ENCODE measurements around the gene MSI1. TPM values are rescaled to one million over a fixed set of nuclear protein-coding genes. Genes with fewer than 3 reads are reported as not detected.

The MSI1 gene
- total and polyA plus RNA-seq, 2 of the 13 experiments (the other 11 are each of a cell fraction or from before 2014, with no cell fraction given): 0.09 to 0.46 TPM

DNA sequence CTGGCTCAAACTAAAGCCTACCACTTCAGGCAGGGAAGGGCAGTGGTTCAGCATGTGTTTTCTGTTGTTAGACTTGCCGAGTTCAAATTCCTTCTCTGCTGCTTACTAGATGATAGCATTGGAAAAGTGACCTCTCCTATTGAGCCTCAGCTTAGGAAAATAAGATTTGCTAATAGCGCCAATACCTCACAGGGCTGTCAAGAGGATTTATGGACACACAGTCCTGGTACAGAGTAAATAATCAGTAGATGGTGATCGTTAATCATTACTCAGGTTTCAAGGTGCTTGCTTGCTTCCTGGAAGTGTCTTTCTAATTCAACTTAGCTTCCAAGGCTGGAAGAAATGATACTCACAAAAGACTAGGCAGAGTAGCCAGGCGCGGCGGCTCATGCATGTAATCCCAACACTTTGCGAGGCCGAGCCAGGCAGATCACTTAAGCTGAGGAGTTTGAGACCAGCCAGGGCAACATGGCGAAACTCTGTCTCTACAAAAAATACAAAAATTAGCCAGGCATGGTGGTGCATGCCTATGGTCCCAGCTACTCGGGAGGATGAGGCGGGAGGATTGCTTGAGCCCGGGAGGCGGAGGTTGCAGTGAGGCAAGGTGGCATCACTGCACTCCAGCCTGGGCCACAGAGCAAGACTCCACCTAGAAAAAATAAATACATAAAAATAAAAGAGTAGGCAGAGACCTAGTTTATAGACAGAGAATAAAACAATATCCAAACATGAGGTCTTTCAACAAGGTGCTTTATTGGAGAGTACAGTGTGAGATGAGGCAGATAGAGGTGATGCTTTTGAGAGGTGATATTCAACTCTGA, 47.4 kb downstream of the MSI1 start (continued):
- TF ChIP-seq, protein P1, sequence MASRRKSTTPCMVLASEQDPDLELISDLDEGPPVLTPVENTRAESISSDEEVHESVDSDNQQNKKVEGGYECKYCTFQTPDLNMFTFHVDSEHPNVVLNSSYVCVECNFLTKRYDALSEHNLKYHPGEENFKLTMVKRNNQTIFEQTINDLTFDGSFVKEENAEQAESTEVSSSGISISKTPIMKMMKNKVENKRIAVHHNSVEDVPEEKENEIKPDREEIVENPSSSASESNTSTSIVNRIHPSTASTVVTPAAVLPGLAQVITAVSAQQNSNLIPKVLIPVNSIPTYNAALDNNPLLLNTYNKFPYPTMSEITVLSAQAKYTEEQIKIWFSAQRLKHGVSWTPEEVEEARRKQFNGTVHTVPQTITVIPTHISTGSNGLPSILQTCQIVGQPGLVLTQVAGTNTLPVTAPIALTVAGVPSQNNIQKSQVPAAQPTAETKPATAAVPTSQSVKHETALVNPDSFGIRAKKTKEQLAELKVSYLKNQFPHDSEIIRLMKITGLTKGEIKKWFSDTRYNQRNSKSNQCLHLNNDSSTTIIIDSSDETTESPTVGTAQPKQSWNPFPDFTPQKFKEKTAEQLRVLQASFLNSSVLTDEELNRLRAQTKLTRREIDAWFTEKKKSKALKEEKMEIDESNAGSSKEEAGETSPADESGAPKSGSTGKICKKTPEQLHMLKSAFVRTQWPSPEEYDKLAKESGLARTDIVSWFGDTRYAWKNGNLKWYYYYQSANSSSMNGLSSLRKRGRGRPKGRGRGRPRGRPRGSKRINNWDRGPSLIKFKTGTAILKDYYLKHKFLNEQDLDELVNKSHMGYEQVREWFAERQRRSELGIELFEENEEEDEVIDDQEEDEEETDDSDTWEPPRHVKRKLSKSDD (CRISPR knock-in tag; IDR thresholded peaks at IDR 0.05; ENCODE audit: low read depth): no peak
- TF ChIP-seq PCBP1 (IDR thresholded peaks at IDR 0.05; ENCODE audit: borderline replicate concordance, low read depth, low read length) (no peak), ZNF460 (CRISPR knock-in tag; IDR thresholded peaks at IDR 0.05; ENCODE audit: borderline replicate concordance) (no peak; the same call in 1 of the 2 replicates), ARNTL (CRISPR knock-in tag; IDR thresholded peaks at IDR 0.05) (no peak), MTA1 (CRISPR knock-in tag; IDR thresholded peaks at IDR 0.05; ENCODE audit: borderline replicate concordance) (no peak), SPEN (CRISPR knock-in tag; IDR thresholded peaks at IDR 0.05; ENCODE audit: low read depth) (peak; percentile 30; the same call in 1 of the 2 replicates), ZNF138 (CRISPR knock-in tag; IDR thresholded peaks at IDR 0.05; ENCODE audit: low read depth) (no peak), ZNF570 (CRISPR knock-in tag; IDR thresholded peaks at IDR 0.05; ENCODE audit: borderline replicate concordance) (no peak), ZNF615 (CRISPR knock-in tag; IDR thresholded peaks at IDR 0.05; ENCODE audit: borderline replicate concordance) (no peak), KDM5A (IDR thresholded peaks at IDR 0.05; ENCODE audit: borderline replicate concordance, low read length) (no peak)
- TF ChIP-seq, protein P2, sequence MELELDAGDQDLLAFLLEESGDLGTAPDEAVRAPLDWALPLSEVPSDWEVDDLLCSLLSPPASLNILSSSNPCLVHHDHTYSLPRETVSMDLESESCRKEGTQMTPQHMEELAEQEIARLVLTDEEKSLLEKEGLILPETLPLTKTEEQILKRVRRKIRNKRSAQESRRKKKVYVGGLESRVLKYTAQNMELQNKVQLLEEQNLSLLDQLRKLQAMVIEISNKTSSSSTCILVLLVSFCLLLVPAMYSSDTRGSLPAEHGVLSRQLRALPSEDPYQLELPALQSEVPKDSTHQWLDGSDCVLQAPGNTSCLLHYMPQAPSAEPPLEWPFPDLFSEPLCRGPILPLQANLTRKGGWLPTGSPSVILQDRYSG (CRISPR knock-in tag; IDR thresholded peaks at IDR 0.05): no peak
- TF ChIP-seq, protein P3, sequence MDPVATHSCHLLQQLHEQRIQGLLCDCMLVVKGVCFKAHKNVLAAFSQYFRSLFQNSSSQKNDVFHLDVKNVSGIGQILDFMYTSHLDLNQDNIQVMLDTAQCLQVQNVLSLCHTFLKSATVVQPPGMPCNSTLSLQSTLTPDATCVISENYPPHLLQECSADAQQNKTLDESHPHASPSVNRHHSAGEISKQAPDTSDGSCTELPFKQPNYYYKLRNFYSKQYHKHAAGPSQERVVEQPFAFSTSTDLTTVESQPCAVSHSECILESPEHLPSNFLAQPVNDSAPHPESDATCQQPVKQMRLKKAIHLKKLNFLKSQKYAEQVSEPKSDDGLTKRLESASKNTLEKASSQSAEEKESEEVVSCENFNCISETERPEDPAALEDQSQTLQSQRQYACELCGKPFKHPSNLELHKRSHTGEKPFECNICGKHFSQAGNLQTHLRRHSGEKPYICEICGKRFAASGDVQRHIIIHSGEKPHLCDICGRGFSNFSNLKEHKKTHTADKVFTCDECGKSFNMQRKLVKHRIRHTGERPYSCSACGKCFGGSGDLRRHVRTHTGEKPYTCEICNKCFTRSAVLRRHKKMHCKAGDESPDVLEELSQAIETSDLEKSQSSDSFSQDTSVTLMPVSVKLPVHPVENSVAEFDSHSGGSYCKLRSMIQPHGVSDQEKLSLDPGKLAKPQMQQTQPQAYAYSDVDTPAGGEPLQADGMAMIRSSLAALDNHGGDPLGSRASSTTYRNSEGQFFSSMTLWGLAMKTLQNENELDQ (CRISPR knock-in tag; IDR thresholded peaks at IDR 0.05; ENCODE audit: borderline replicate concordance): no peak
- TF ChIP-seq, protein P4, sequence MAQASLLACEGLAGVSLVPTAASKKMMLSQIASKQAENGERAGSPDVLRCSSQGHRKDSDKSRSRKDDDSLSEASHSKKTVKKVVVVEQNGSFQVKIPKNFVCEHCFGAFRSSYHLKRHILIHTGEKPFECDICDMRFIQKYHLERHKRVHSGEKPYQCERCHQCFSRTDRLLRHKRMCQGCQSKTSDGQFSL (CRISPR knock-in tag; IDR thresholded peaks at IDR 0.05): no peak
- TF ChIP-seq, protein P5, sequence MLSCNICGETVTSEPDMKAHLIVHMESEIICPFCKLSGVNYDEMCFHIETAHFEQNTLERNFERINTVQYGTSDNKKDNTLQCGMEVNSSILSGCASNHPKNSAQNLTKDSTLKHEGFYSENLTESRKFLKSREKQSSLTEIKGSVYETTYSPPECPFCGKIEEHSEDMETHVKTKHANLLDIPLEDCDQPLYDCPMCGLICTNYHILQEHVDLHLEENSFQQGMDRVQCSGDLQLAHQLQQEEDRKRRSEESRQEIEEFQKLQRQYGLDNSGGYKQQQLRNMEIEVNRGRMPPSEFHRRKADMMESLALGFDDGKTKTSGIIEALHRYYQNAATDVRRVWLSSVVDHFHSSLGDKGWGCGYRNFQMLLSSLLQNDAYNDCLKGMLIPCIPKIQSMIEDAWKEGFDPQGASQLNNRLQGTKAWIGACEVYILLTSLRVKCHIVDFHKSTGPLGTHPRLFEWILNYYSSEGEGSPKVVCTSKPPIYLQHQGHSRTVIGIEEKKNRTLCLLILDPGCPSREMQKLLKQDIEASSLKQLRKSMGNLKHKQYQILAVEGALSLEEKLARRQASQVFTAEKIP (CRISPR knock-in tag; IDR thresholded peaks at IDR 0.05; ENCODE audit: borderline replicate concordance): no peak
- TF ChIP-seq, protein P6, sequence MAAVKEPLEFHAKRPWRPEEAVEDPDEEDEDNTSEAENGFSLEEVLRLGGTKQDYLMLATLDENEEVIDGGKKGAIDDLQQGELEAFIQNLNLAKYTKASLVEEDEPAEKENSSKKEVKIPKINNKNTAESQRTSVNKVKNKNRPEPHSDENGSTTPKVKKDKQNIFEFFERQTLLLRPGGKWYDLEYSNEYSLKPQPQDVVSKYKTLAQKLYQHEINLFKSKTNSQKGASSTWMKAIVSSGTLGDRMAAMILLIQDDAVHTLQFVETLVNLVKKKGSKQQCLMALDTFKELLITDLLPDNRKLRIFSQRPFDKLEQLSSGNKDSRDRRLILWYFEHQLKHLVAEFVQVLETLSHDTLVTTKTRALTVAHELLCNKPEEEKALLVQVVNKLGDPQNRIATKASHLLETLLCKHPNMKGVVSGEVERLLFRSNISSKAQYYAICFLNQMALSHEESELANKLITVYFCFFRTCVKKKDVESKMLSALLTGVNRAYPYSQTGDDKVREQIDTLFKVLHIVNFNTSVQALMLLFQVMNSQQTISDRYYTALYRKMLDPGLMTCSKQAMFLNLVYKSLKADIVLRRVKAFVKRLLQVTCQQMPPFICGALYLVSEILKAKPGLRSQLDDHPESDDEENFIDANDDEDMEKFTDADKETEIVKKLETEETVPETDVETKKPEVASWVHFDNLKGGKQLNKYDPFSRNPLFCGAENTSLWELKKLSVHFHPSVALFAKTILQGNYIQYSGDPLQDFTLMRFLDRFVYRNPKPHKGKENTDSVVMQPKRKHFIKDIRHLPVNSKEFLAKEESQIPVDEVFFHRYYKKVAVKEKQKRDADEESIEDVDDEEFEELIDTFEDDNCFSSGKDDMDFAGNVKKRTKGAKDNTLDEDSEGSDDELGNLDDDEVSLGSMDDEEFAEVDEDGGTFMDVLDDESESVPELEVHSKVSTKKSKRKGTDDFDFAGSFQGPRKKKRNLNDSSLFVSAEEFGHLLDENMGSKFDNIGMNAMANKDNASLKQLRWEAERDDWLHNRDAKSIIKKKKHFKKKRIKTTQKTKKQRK (IDR thresholded peaks at IDR 0.05; ENCODE audit: low read length): no peak
